Colonic mucosa (tissue), 4 donors: ENCODE data around the gene SYNJ2. TPM values are rescaled to one million over a fixed set of nuclear protein-coding genes. Genes with fewer than 3 reads are reported as not detected.
"Not testable (repeated sequence)": the region's sequence is repeated elsewhere in the genome, so short reads cannot be mapped to it uniquely, and the experiment has no call there.

Experiments used
- DNase-seq: peaks from one replicate; pipeline ENCODE4 v3.0.0-alpha.2; 2020
- H3K27ac ChIP-seq: fragments of 200-600 bp; one replicate; pipeline ENCODE4 v1.8.0; 2021
- H3K27me3 ChIP-seq: fragments of 200-600 bp; one replicate; pipeline ENCODE4 v1.8.0; 2021
- H3K36me3 ChIP-seq: fragments of 200-600 bp; one replicate; pipeline ENCODE4 v1.8.0; 2021
- H3K4me1 ChIP-seq: fragments of 200-600 bp; one replicate; pipeline ENCODE4 v1.8.0; 2021; ENCODE audit warnings: mild to moderate bottlenecking
- H3K4me3 ChIP-seq: fragments of 200-600 bp; one replicate; pipeline ENCODE4 v1.8.0; 2021
- H3K9ac ChIP-seq, 2 donors: one replicate each; pipeline ENCODE4 v1.7.0; 2013; ENCODE audit warnings: control low read depth in 2 of 2, low read depth in 2 of 2, low read length in 2 of 2
- H3K9me3 ChIP-seq: fragments of 200-600 bp; one replicate; pipeline ENCODE4 v1.8.0; 2021
- intact Hi-C: fragments of 100-400 bp; cut with DNase I; formaldehyde crosslinking; loops from one replicate; pipeline ENCODE4 v1.14.1; 2022
- total RNA-seq, 2 donors: library from RNA; stranded (reverse); fragmentation: NEBNext Ultra II Directional in 1 of 2; extraction: Animal tissue kit (Norgen Biotek cat#: 25700) in 1 of 2; gene quantifications; one replicate each; pipeline ENCODE4 v1.2.1, GENCODE V29; 2021
- TF ChIP-seq, protein P1 (sequence below): fragments of 200-600 bp; IDR thresholded peaks from one replicate; pipeline ENCODE4 v1.8.0; 2022; ENCODE audit warnings: antibody characterized with exemption, mild to moderate bottlenecking
- donor health status: healthy.
- donor health status: DM: no; HTN: no; CAD: no.
- donor health status: DM: no; HTN: no; CAD: no.

Gene SYNJ2
- total RNA-seq, 2 donors from 2014 or later: 46.0 to 53.5 TPM

DNA sequence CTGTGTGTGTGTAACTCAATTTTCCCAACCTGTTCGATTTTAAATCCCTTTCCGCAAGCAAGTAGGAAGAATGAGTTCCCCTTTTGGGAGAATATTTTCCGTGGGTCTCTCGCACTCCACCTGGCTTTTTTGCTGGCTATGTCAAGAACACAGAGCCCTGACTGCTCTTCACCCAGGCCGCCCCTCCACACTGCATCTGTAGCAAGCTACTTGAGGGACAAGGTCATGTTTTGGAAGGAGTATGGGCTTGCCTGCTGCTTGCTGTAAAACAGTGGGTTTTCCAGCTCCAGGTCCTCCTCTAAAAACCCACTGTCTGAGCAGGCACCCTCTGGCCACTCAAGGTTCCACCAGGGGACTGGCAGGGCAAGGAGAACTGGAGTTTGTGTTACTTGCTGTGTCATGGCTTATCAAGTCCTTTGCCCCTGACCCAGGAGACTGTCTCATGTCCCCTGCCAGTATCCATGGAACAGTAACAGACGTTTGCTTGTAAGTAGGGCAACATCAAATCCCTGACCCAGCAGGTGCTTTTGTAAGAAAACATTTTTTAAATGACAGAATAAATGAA is 35.5 kb upstream of the SYNJ2 start:
- no peak overlapping the region for H3K4me3 ChIP-seq
- no peak overlapping the region for H3K9ac ChIP-seq
- no peaks in the 10 kb centered on the region for H3K9me3 ChIP-seq
- no peaks in the 10 kb centered on the region for H3K27me3 ChIP-seq
- no peak overlapping the region for H3K27ac ChIP-seq
- TF ChIP-seq, protein P1, sequence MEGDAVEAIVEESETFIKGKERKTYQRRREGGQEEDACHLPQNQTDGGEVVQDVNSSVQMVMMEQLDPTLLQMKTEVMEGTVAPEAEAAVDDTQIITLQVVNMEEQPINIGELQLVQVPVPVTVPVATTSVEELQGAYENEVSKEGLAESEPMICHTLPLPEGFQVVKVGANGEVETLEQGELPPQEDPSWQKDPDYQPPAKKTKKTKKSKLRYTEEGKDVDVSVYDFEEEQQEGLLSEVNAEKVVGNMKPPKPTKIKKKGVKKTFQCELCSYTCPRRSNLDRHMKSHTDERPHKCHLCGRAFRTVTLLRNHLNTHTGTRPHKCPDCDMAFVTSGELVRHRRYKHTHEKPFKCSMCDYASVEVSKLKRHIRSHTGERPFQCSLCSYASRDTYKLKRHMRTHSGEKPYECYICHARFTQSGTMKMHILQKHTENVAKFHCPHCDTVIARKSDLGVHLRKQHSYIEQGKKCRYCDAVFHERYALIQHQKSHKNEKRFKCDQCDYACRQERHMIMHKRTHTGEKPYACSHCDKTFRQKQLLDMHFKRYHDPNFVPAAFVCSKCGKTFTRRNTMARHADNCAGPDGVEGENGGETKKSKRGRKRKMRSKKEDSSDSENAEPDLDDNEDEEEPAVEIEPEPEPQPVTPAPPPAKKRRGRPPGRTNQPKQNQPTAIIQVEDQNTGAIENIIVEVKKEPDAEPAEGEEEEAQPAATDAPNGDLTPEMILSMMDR: no peak
- intact Hi-C loops: no loop called here
- DNase-seq: no peak
- H3K36me3 ChIP-seq: no peaks in the 10 kb centered on the region
- H3K4me1 ChIP-seq: no peaks in the 10 kb centered on the region

DNA sequence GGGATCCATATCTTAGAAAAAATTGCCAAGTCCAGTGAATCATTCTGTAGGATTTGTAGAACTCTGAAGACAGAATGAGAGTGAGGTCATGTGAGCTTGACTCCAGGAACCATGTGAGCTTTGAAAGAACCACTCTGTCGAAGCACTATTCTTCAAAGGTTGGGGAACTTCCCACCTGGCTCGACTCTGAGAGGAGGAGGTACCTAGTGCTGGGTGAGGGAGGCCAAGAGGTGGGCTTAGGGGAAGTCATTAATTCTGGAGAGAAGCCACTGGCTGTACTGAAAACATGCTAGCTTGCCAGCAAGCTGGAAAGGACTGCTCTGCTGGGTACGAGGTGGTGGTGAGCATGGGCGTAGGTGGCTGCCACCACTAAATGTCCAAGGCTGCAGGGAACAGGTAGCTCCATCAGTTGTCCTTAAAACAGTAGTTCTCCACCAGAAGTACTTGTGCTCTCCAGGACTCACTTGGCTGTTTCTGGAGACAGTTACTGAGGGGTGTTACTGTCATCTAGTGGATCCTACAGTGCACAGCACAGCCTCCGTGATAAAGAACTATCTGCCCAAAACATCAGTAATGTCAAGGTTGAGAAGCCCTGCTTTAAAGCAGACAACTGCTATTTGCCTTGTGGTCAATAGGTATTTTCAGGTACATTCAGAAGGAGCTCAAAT is 34.7 kb upstream of the SYNJ2 start:
- Histone ChIP-seq H3K27me3 (no peaks in the 10 kb centered on the region), H3K36me3 (no peaks in the 10 kb centered on the region), H3K27ac (no peak overlapping the region), H3K9ac (no peak overlapping the region), H3K9me3 (no peaks in the 10 kb centered on the region), H3K4me1 (no peaks in the 10 kb centered on the region), H3K4me3 (no peak overlapping the region)
- DNase-seq: no peak
- intact Hi-C loops: no loop called here
- TF ChIP-seq, protein P1: peak; percentile 20

DNA sequence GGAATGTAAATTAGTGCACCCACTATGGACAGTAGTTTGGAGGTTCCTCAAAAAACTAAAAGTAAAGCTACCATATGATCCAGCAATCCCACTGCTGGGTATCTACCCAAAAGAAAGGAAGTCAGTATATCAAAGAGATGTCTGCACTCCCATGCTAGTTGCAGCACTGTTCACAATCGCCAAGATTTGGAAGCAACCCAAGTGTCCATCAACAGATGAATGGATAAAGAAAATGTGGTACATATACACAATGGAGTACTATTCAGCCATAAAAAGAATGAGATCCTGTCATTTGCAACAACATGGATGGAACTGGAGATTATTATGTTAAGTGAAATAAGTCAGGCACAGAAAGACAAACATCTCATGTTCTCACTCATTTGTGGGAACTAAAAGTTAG is 30.8 kb upstream of the SYNJ2 start:
- DNase-seq, H3K9me3 ChIP-seq, H3K27ac ChIP-seq, H3K27me3 ChIP-seq, H3K4me3 ChIP-seq, H3K36me3 ChIP-seq, intact Hi-C loops, H3K9ac ChIP-seq, H3K4me1 ChIP-seq: not testable (repeated sequence)

DNA sequence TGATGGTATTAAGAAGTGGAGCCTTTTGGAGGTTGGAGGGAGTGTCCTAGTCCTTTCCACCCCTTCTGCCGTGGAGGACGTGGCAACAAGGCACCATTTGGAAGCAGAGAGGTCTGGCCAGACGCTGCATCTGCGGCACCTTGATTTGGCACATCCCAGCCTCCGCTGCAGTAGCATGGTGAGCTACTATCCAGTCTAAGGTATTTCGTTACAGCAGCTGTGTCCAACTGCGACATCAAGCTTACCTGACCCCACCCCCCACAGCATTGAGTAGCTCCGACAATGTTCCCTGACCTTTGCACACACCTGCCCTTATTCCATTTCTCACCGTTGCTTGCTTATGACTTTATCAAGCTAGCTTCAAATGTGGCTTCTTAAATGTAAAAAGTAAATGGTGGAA is 29.8 kb upstream of the SYNJ2 start:
- H3K27me3 ChIP-seq: no peaks in the 10 kb centered on the region
- no peaks in the 10 kb centered on the region for H3K4me1 ChIP-seq
- H3K27ac ChIP-seq: peak overlapping the region; percentile 79
- H3K4me3 ChIP-seq: no peak overlapping the region
- DNase-seq: peak; percentile 78
- H3K9me3 ChIP-seq: no peaks in the 10 kb centered on the region
- intact Hi-C loops: no loop called here
- peak overlapping the region in 1 of 2 donors; percentile 88 for H3K9ac ChIP-seq
- H3K36me3 ChIP-seq: no peaks in the 10 kb centered on the region
- TF ChIP-seq, protein P1: no peak

DNA sequence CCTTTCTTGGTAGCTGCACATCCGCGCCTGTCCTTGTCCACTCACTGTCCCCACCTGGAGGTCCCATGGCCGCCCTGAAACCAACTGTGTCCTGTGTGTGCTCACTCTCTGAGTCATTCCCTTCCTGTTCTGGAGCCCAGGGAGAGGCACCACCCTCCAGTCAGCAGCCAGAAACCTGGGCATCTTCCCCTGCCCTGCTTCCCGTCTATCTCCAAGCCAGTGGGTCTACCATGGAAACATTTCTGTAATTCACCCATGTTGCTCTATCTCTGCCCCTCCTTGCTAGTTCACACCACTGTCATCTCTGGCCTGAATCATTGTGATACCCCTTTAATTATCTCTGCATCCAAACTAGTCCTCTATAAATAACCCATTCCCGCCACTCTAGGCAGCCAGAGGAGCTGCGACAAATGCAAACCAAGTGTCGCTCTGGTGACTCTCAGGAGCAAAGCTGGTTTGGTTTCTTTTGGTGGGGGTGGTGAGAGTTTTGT is 28.8 kb upstream of the SYNJ2 start:
- TF ChIP-seq, protein P1: no peak
- H3K27ac ChIP-seq: peak overlapping the region; percentile 79
- intact Hi-C loops: no loop called here

DNA sequence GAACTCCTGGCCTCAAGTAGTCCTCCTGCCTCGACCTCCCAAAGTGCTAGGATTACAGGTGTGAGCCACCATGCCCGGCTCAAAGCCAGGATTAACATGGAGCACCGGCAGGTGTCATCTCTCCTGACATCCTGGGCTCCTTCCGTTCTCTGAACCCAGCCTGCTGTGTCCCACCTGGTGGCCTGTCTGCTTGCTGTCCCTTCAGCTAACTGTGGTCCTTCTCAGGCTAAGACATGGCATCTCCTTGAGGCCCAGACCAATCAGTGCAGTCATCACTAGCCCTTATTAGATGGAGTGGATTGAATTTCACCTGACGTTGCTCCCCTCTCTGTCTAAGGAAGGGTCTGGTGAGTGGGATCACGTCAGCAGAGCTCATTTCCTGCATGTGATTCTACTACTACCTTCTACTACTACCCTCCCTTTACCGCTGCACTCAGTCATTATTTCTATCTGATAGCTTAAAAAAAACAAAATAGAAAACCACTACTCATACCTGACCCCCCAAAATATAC is 28.0 kb upstream of the SYNJ2 start:
- Histone ChIP-seq H3K27me3 (no peaks in the 10 kb centered on the region), H3K36me3 (no peaks in the 10 kb centered on the region), H3K4me3 (no peak overlapping the region), H3K9me3 (no peaks in the 10 kb centered on the region), H3K27ac (peak overlapping the region; percentile 79), H3K9ac (peak overlapping the region; percentile 20 to 88), H3K4me1 (no peaks in the 10 kb centered on the region)
- intact Hi-C loops: no loop called here
- TF ChIP-seq, protein P1: no peak
- no peak for DNase-seq

More for the DNA sequence above, 28.8 kb upstream of the SYNJ2 start:
- DNase-seq: peak; percentile 47
- Histone ChIP-seq H3K9ac (peak overlapping the region in 1 of 2 donors; percentile 88), H3K27me3 (no peaks in the 10 kb centered on the region), H3K36me3 (no peaks in the 10 kb centered on the region), H3K4me1 (no peaks in the 10 kb centered on the region), H3K4me3 (no peak overlapping the region), H3K9me3 (no peaks in the 10 kb centered on the region)
